ENCODE measurements around the gene SERPINH1.

DNA sequence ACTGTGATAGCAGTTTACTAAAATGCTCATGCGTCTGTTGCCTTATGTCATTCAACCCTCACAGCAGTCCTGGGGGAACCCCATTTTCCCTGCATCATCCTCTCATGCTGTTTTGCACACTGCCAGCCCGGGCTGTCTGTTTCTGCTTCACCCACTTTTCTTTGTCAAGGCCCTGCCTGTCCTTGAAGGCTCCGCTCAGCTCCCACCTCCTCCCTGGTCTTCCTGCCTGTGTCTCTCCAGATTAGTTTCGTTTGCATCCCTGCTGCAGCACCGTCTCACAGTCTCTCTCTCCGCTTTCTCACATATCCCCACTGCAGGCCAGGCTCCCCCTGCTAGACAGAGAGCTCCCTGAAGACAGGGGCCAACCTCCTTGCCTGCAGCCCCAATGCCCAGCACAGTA, 29.9 kb downstream of the SERPINH1 start:
- TF ChIP-seq EP300 (IDR thresholded peaks at IDR 0.05; ENCODE audit: borderline replicate concordance), result no peak
- no peak for TF ChIP-seq MAX (IDR thresholded peaks at IDR 0.05)
- no peak for TF ChIP-seq TAF1 (IDR thresholded peaks at IDR 0.05; ENCODE audit: low read depth)
- no peak for TF ChIP-seq YY1 (IDR thresholded peaks at IDR 0.05; ENCODE audit: low read depth)
